Measurements from ENCODE around the gene ABLIM1. TPM values are rescaled to one million over a fixed set of nuclear protein-coding genes. Genes with fewer than 3 reads are reported as not detected.

Gene ABLIM1
- total RNA-seq, 1 experiment from 2014 or later = 1.5 TPM

GRCh38 chr10:114392112-114392835 lies 265.8 kb downstream of the ABLIM1 start:
- no peak for DNase-seq (ENCODE audit: low spot score)
- in situ Hi-C loops (cut with HindIII; ENCODE audit: low sequenced_read_pairs) = no loop called here

DNA sequence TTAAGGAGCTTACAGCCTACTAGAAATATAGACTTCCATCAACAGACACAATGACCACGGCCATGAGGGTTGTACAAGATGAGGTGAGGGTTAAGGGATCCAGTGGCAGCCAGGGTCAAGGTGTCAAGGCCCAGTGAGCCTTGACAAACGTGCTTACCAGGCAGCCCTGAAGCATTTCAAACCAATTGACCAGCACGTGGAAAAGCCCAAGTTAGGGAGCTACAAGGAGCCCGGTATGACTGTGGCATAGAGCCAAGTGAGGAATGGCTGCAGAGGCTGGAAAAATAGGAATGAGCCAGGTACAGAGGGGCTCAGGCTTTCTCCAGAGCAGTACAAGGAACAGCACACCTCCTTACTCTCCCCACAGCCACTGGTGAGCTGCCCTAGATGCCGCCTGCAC lies 266.5 kb downstream of the ABLIM1 start:
- DNase-seq (ENCODE audit: low spot score) = no peak
- in situ Hi-C loops (cut with HindIII; ENCODE audit: low sequenced_read_pairs) = no loop called here

DNA sequence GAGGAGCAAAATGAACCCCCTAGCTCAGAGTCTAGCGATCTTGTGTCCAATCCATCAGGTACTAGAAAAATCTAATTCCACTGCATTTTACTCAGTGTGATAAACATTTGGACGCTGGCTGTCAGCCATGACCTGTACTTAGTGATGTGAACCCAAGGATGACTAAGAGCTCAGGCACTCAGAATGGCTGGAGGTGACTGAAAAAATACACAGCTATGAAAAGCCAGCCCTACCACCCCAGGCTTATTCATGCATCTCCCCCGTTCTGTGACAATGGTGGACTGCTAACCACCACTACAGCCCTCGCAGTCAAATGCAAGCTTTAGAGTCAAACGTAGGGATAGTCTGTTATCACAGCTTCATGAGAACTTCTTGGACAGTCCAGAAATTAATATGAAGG lies 268.6 kb downstream of the ABLIM1 start:
- peak; percentile 20 for DNase-seq (ENCODE audit: low spot score)
- in situ Hi-C loops (cut with HindIII; ENCODE audit: low sequenced_read_pairs) = no loop called here

DNA sequence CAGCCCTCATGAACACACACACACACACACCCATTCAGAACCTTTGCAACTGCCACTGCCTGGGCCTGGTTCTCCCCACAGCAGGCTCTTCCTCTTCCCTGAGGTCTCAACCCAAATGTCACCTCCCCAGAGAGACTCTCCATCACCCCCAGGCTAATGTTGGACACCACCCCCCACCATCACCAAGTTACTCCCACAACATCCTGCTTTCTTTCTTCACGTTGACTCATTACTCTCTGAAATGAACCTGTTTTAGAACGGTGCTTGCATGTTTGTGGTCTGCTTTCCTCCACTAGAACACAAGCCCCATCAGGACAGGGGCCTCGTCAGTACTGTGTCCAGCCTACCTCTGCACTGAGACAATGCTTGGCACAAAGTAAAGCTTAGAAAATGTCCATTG lies 269.8 kb downstream of the ABLIM1 start:
- no peak for DNase-seq (ENCODE audit: low spot score)
- in situ Hi-C loops (cut with HindIII; ENCODE audit: low sequenced_read_pairs) = no loop called here

DNA sequence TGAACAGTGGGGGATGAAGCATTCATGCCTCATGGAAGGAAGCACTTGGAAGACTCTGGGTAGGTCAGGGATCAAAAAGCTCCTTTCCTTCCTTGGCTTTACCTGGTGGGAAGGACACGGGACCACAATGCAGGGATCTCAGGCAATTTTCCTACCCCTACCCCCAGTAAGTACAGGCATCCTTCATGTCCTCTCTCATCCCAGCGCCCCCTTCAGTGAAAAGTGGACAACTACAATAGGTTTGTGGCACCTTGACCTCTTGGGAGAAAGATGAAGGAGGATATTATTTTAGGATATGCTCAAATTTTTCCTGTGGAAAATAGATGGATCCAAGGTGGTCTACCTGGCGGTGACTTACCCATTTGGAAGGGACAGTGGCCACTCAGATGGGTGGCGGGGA lies 270.3 kb downstream of the ABLIM1 start:
- no peak for DNase-seq (ENCODE audit: low spot score)
- in situ Hi-C loops (cut with HindIII; ENCODE audit: low sequenced_read_pairs) = no loop called here

DNA sequence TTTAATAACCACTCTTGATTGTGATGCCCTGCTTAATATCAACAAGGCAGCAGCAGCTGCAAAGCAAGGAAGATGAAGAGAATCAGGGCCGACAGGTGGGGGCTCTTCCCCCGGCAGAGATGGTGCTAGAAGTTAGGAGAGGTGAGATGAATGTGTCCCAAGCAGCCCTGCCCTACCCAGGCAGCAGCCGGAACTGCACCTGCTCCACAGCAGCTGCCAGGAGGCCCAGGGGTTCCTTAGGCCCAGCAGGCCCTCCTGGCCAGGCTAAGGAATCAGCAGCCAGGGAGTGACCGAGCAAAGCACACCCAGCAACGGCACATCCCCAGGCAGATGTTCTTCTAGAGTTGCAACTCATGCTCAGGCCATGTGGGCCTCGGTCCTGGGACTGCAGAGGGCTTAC lies 271.6 kb downstream of the ABLIM1 start:
- DNase-seq (ENCODE audit: low spot score) = no peak
- in situ Hi-C loops (cut with HindIII; ENCODE audit: low sequenced_read_pairs) = no loop called here

GRCh38 chr10:114385557-114385956 lies 272.5 kb downstream of the ABLIM1 start:
- no peak for DNase-seq (ENCODE audit: low spot score)
- in situ Hi-C loops (cut with HindIII; ENCODE audit: low sequenced_read_pairs) = no loop called here

- in situ Hi-C loops (cut with HindIII; ENCODE audit: low sequenced_read_pairs) = no loop called here
- DNase-seq (ENCODE audit: low spot score) = no peak
Measured at GRCh38 chr10:114384601-114385000, 273.5 kb downstream of the ABLIM1 start.

- in situ Hi-C loops (cut with HindIII; ENCODE audit: low sequenced_read_pairs) = no loop called here
- no peak for DNase-seq (ENCODE audit: low spot score)
Measured at GRCh38 chr10:114384181-114384580, 273.9 kb downstream of the ABLIM1 start.

Other genes with a start within 250 kb of the ABLIM1 start
- gene FHIP2A, start 163.5 kb upstream of the ABLIM1 start, total RNA-seq (2014; rRNA removed; shearing (Covaris generic)) = 1.4 and 5.0 TPM in 2 replicates